ENCODE results near the gene PHTF1.

DNA sequence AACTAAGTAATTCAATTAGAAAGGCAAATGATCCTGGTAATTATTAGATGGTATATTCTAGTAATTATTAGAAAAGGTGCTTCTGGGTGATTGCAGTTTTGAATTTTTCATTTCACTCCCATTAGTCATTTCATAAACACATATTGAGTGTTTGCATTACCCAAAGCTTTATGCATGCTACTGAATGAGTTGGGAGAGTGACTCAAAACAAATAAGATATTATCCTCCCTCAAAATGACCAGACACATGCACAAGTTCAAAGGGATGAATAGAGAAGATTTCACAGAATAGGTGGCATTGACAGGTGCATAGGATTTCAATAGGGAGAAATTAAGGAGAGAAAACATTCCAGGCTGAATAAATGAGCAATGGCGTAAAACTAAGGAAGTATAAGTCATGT lies 84.7 kb downstream of the PHTF1 start:
- no peak for TF ChIP-seq YY1 (IDR thresholded peaks at IDR 0.05; ENCODE audit: low read depth, low read length)
- TF ChIP-seq MEF2A (IDR thresholded peaks at IDR 0.05; ENCODE audit: insufficient read depth, low read depth, low read length): no peak
- TF ChIP-seq, protein P1, sequence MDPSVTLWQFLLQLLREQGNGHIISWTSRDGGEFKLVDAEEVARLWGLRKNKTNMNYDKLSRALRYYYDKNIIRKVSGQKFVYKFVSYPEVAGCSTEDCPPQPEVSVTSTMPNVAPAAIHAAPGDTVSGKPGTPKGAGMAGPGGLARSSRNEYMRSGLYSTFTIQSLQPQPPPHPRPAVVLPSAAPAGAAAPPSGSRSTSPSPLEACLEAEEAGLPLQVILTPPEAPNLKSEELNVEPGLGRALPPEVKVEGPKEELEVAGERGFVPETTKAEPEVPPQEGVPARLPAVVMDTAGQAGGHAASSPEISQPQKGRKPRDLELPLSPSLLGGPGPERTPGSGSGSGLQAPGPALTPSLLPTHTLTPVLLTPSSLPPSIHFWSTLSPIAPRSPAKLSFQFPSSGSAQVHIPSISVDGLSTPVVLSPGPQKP (IDR thresholded peaks at IDR 0.05; ENCODE audit: low read depth, low read length): no peak
- TF ChIP-seq POLR2A (IDR thresholded peaks at IDR 0.05; ENCODE audit: low read depth, low read length): no peak
- TF ChIP-seq EZH2 (IDR thresholded peaks at IDR 0.05; ENCODE audit: borderline replicate concordance, control insufficient read depth, low read depth, low read length): no peak
- TF ChIP-seq, protein P2, sequence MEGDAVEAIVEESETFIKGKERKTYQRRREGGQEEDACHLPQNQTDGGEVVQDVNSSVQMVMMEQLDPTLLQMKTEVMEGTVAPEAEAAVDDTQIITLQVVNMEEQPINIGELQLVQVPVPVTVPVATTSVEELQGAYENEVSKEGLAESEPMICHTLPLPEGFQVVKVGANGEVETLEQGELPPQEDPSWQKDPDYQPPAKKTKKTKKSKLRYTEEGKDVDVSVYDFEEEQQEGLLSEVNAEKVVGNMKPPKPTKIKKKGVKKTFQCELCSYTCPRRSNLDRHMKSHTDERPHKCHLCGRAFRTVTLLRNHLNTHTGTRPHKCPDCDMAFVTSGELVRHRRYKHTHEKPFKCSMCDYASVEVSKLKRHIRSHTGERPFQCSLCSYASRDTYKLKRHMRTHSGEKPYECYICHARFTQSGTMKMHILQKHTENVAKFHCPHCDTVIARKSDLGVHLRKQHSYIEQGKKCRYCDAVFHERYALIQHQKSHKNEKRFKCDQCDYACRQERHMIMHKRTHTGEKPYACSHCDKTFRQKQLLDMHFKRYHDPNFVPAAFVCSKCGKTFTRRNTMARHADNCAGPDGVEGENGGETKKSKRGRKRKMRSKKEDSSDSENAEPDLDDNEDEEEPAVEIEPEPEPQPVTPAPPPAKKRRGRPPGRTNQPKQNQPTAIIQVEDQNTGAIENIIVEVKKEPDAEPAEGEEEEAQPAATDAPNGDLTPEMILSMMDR (IDR thresholded peaks at IDR 0.05 in 2 of 3, conservative IDR thresholded peaks at IDR 0.05 in 1 of 3; ENCODE audit: control insufficient read depth in 2 of 3, extremely low read depth in 1 of 3, insufficient read depth in 1 of 3, low read depth in 3 of 3, low read length in 3 of 3): no peak
- TF ChIP-seq GABPA (IDR thresholded peaks at IDR 0.05; ENCODE audit: low read depth): no peak
- TF ChIP-seq CEBPB (IDR thresholded peaks at IDR 0.05; ENCODE audit: borderline replicate concordance in 1 of 2, low read depth in 2 of 2, low read length in 2 of 2): no peak
- TF ChIP-seq SUPT20H (IDR thresholded peaks at IDR 0.05; ENCODE audit: borderline replicate concordance, control insufficient read depth, low read depth, low read length): no peak
- no peak for TF ChIP-seq KLF5 (IDR thresholded peaks at IDR 0.05; ENCODE audit: partially characterized antibody)
